GM18873 (cell line): ENCODE results near the gene ARHGEF19.
A peak's percentile ranks its signal among the peaks of the same experiment; 100 is the strongest.
"Not testable (repeated sequence)": the region's sequence is repeated elsewhere in the genome, so short reads cannot be mapped to it uniquely, and the experiment has no call there.

Experiments
- ATAC-seq: cut with Tn5 transposase; IDR thresholded peaks from one replicate; pipeline ENCODE4 v1.9.1; 2021; ENCODE audit warnings: mild to moderate bottlenecking, moderate library complexity, moderate number of reproducible peaks; ENCODE audit not compliant: unreplicated experiment, low FRiP score

Gene ARHGEF19

DNA sequence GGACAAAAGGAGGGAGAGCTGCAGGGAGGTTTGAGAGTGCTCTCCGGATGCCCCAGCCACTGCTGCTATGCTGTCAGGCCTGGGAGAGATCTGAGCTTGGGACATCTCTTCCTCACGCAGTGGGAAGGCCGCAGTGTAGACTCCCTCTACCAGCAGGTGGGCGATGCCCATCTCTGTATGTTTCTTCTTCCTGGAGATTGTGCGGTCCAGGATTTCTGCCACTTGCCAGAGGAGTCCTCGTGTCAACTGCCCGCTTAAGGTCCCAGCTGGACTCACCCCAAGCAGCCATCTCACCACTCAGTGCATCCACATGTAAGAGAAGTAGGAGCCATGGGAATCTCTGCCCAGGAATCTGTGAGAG, 13.7 kb upstream of the ARHGEF19 start:
- no peak for ATAC-seq

DNA sequence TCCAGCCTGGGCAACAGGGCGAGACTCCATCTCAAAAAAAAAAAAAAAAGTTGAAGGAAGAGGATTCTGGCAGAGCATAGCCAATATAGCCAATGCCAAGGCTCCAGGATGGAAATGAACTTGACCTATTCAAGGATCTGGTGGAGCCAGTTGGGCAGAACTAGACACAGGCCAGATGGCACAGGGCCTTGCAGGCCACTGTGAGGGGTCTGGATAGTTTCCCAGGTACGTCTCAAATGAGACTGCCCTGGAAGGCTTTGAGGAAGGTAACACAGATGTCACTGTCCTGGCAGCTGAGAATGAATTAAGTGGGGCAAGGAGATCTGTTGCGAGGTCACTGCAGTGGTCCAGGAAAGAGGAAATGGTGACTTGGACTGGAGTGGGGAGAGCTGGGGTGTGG, 12.0 kb upstream of the ARHGEF19 start:
- no peak for ATAC-seq

DNA sequence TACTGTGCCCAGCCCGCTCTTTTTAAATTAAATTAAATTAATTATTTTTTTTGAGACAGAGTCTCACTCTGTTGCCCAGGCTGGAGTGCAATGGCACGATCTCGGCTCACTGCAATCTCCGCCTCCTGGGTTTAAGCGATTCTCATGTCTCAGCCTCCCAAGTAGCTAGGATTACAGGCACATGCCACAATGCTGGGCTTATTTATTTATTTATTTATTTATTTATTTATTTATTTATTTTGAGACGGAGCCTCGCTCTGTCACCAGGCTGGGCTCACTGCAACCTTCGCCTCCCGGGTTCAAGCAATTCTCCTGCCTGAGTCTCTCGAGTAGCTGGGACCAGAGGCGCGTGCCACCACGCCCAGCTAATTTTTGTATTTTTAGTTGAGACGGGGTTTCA, 10.3 kb upstream of the ARHGEF19 start:
- ATAC-seq, result not testable (repeated sequence)

- no peak for ATAC-seq
Observed at GRCh38 chr1:16221499-16221898, 9.0 kb upstream of the ARHGEF19 start.

GRCh38 chr1:16219968-16220500, 7.6 kb upstream of the ARHGEF19 start:
- no peak for ATAC-seq

- no peak for ATAC-seq
Observed at GRCh38 chr1:16218674-16219071, 6.2 kb upstream of the ARHGEF19 start.

- ATAC-seq, result no peak
Observed at GRCh38 chr1:16218014-16218673, 5.7 kb upstream of the ARHGEF19 start.

- no peak for ATAC-seq
Observed at GRCh38 chr1:16217061-16217785, 4.8 kb upstream of the ARHGEF19 start.

GRCh38 chr1:16215882-16216753, 3.7 kb upstream of the ARHGEF19 start:
- no peak for ATAC-seq

DNA sequence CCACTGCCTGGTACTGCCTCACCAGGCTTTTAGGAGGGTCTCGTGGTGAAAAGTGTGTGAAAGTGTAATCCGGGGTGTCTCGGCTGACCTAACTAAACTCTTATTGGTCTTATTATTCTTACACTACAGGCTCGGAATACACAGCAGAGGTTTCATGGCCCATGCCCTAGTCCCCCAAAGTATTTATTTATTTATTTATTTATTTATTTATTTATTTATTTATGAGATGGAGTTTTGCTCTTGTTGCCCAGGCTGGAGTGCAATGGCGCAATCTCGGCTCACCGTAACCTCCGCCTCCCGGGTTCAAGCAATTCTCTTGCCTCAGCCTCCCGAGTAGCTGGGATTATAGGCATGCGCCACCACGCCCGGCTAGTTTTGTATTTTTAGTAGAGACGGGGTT, 2.8 kb upstream of the ARHGEF19 start:
- not testable (repeated sequence) for ATAC-seq

GRCh38 chr1:16213544-16213943, 1.1 kb upstream of the ARHGEF19 start:
- not testable (repeated sequence) for ATAC-seq

GRCh38 chr1:16213013-16213412, 561 bp upstream of the ARHGEF19 start:
- no peak for ATAC-seq

DNA sequence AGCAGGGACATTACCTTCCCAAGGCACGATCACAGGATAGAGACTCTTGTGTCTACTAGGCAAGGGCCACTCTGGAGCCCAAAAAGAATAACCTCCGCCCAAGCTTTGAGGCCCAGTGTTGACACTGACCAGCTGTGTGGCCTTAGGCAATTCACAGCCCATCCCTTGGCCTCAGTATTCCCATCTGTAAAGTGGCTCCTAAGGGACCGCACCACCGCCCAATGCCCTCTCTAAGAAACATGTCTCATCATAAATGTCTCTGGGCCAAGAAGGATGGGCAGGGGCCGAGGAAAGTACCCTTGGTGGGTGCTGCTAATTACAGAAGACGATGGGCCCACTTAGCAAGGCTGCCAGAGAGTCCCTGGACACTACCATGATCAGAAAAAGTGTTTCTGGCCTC, 628 bp downstream of the ARHGEF19 start:
- ATAC-seq, result no peak

DNA sequence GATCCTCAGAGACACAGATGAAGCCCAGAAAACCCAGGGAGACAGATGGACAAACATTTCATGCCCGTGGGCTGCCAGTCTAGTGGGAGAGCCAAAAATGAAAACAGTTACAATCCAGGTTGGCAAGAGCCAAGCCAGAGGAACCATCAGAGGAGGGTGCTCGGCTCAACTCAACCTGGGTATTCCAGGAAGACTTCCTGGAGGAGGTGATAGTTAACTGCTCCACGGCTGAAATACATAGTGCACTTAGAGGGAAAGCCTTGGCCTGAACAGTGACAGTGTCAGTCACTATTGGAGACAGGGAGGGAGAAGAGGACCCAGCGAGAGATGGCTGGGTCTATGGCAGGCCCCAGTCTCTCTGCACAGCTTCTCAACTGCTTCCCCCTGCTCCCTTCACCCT, 1.9 kb downstream of the ARHGEF19 start:
- ATAC-seq, result no peak

DNA sequence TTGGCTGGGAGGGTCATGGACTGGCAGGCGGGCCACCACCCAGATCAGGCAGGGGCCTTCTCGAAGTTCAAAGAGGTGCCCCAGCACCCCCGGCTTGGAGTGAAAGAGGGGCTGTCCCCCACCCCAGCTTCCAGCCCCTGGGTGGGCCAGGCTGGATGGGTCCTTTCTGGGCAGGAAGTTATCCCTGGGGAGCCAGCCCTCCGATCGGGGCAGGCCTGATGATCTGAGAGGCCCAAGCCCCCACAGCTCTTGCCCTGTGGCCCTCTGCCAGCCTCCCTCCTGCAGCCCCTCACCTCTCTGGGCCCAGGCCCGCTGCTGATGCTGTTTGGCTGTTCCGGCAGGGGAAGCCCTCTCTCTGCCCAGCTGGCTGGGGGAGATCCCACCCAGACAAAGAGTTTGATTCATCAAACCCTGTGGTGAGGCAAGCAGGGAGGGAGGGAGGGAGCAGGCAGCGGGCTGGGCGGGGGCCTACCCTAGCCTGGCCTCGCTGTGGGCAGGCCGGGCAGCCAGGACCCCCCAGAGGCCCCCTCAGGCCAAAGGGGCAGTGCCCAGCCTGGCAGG, 2.5 kb downstream of the ARHGEF19 start:
- ATAC-seq, result no peak

DNA sequence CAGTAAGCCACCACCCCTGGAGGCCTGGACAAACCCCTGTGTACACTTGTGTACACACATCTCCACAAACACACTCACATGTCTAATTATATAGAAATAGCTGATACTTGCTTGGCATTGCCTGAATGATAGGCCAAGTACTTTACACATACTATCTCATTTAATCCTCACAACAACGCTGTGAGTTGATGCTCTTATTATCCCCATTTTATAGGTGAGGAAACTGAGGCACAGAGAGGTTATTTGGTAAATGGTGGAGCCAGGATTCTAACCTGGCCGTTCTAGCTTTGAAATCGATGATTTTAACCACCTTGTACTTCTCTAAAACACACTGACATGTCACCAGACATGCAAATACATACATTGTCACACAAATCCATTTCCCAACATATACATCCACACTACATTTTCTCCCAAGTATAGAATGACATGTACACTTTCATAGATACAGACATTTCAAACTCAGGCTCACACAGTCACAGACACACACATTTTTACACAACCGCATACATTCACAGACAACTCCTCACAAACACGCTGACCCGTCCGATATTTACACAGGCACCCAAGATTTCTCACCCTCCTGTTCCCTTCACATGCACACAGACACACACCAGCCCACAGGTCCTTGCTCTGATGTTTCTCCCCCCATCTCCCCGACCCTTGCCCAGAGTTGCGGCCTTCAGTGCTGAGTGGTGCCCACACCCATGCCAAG, 3.2 kb downstream of the ARHGEF19 start:
- ATAC-seq, result no peak

GRCh38 chr1:16208270-16208987, 4.0 kb downstream of the ARHGEF19 start:
- ATAC-seq, result no peak

- ATAC-seq, result peak; percentile 8
Observed at GRCh38 chr1:16207318-16208269, 4.9 kb downstream of the ARHGEF19 start.
